Activated T-cell treated with anti-CD3 and anti-CD28 coated beads for 4 hours (primary cell): ENCODE measurements around the gene TUBB8B.
"Not testable (repeated sequence)": the region's sequence is repeated elsewhere in the genome, so short reads cannot be mapped to it uniquely, and the experiment has no call there.

Experiments used
- DNase-seq: peaks from one replicate; pipeline ENCODE4 v3.0.0-alpha.2; 2020

The TUBB8B gene

GRCh38 chr18:49176-49665 is at the start of gene TUBB8B:
TSS of gene TUBB8B (minus strand) at chr18:49615. CDS start at chr18:49557, 58 bp downstream.
- DNase-seq: not testable (repeated sequence)

- not testable (repeated sequence) for DNase-seq
These were observed 48.0 kb upstream of the TUBB8B start for GRCh38 chr18:97252-97914.

GRCh38 chr18:96767-97131 is 47.3 kb upstream of the TUBB8B start:
- not testable (repeated sequence) for DNase-seq

GRCh38 chr18:96101-96766 is 46.8 kb upstream of the TUBB8B start:
- not testable (repeated sequence) for DNase-seq

GRCh38 chr18:95580-95979 is 46.2 kb upstream of the TUBB8B start:
- DNase-seq: not testable (repeated sequence)

- not testable (repeated sequence) for DNase-seq
These were observed 44.5 kb upstream of the TUBB8B start for GRCh38 chr18:93897-94408.

- not testable (repeated sequence) for DNase-seq
These were observed 42.1 kb upstream of the TUBB8B start for GRCh38 chr18:91561-91960.

- DNase-seq: not testable (repeated sequence)
These were observed 41.2 kb upstream of the TUBB8B start for GRCh38 chr18:90396-91193.

- DNase-seq: not testable (repeated sequence)
These were observed 39.7 kb upstream of the TUBB8B start for GRCh38 chr18:89124-89523.

- not testable (repeated sequence) for DNase-seq
These were observed 35.4 kb upstream of the TUBB8B start for GRCh38 chr18:84801-85200.

- not testable (repeated sequence) for DNase-seq
These were observed 33.3 kb upstream of the TUBB8B start for GRCh38 chr18:82626-83209.

- DNase-seq: not testable (repeated sequence)
These were observed 31.5 kb upstream of the TUBB8B start for GRCh38 chr18:80881-81280.

- DNase-seq: not testable (repeated sequence)
These were observed 30.8 kb upstream of the TUBB8B start for GRCh38 chr18:80202-80601.

GRCh38 chr18:75525-76160 is 26.2 kb upstream of the TUBB8B start:
- DNase-seq: not testable (repeated sequence)

GRCh38 chr18:73181-73777 is 23.9 kb upstream of the TUBB8B start:
- not testable (repeated sequence) for DNase-seq

GRCh38 chr18:67701-68100 is 18.3 kb upstream of the TUBB8B start:
- not testable (repeated sequence) for DNase-seq

GRCh38 chr18:64279-64678 is 14.9 kb upstream of the TUBB8B start:
- not testable (repeated sequence) for DNase-seq

GRCh38 chr18:63656-64055 is 14.2 kb upstream of the TUBB8B start:
- not testable (repeated sequence) for DNase-seq

- DNase-seq: not testable (repeated sequence)
These were observed 5.0 kb upstream of the TUBB8B start for GRCh38 chr18:54388-54787.

GRCh38 chr18:48696-49095 is 719 bp downstream of the TUBB8B start:
- DNase-seq: not testable (repeated sequence)

GRCh38 chr18:13177-13576 is 36.2 kb downstream of the TUBB8B start:
- DNase-seq: not testable (repeated sequence)

- not testable (repeated sequence) for DNase-seq
These were observed 36.6 kb downstream of the TUBB8B start for GRCh38 chr18:12773-13172.
